ENCODE results near the gene SARS2.
"Not testable (repeated sequence)": the region's sequence is repeated elsewhere in the genome, so short reads cannot be mapped to it uniquely, and the experiment has no call there.

SARS2 gene

DNA sequence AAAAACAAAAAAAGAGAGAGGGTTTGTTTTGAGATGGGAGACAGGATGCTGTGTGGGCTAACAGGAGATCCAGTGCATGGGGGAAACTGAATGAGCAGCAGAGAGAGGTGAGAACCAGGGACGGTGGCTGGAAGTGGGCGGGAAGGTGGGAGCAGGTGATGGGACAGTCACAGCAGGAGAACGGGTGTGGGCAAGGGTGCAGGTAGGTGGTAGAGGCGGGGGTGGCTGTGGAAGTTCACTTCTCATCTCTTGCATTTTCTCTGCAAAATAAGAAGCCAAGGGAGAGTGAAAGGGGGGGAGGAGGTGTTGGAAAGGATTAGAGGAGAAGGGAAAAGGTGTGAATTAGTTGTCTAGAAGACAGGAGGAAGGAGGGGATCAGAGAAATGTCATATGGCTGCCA, 23.1 kb upstream of the SARS2 start:
- peaks cover 21% of the 10 kb centered on the region for H3K4me1 Mint-ChIP-seq
- DNase-seq = no peak
- H3K9me3 Mint-ChIP-seq = no peaks in the 10 kb centered on the region
- ATAC-seq = no peak
- H3K27me3 Mint-ChIP-seq = peaks cover 45% of the 10 kb centered on the region
- no peak overlapping the region for H3K27ac Mint-ChIP-seq
- H3K4me3 Mint-ChIP-seq = no peak overlapping the region

GRCh38 chr19:38952395-38953165, 22.0 kb upstream of the SARS2 start:
- peak in 1 of 2 donors; percentile 28 for DNase-seq
- H3K27ac Mint-ChIP-seq = no peak overlapping the region
- peaks cover 45% of the 10 kb centered on the region for H3K27me3 Mint-ChIP-seq
- ATAC-seq = peak; percentile 51
- H3K4me1 Mint-ChIP-seq = peaks cover 21% of the 10 kb centered on the region
- no peaks in the 10 kb centered on the region for H3K9me3 Mint-ChIP-seq
- no peak overlapping the region for H3K4me3 Mint-ChIP-seq

- Mint-ChIP-seq H3K9me3 (no peaks in the 10 kb centered on the region), H3K4me1 (peaks cover 21% of the 10 kb centered on the region), H3K27me3 (peaks cover 53% of the 10 kb centered on the region), H3K4me3 (no peak overlapping the region), H3K27ac (no peak overlapping the region)
- ATAC-seq (no peak), DNase-seq (no peak)
These were observed 20.6 kb upstream of the SARS2 start for GRCh38 chr19:38951187-38951586.

GRCh38 chr19:38949580-38950367, 19.2 kb upstream of the SARS2 start:
- H3K4me1 Mint-ChIP-seq = peaks cover 21% of the 10 kb centered on the region

DNA sequence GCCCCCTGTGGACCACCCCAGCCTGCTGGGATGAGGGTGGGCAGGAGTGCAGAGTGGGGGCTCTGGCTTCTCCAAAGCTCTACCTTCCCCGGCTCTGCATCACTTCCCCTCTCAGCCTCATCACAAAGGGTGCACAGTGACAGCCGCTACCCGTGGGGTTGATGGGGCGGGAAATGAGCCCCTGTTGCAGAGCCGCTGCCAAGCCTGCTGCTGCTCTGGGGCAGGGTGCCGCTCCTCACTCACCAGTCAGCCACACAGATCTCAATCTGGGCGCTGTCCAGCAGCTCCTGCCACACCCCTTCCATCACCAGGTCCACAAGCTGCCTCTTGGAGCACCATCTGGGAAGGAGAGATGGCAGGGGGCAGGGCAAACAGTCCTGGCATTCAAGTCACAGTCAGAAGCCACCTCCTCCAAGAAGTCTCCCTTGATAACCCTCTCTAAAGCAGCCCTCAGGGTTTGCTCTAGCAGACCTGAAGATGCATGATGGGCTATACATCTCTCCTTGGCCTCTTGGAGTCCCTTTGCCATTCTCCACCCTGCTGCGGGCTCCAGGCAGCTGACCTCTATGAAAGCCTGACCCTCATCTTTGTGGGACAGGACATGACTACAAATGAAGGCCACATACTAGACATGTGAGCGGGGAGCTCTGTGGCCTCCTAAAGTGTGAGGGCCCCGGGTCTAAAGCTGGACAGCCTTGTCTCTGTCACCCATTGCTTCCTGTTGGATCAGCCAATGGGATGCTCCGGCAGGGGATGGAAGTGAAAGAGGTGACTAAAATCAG, 15.9 kb upstream of the SARS2 start:
- no peak for DNase-seq
- Mint-ChIP-seq H3K27me3 (peaks cover 24% of the 10 kb centered on the region), H3K9me3 (no peaks in the 10 kb centered on the region), H3K4me1 (peaks cover 25% of the 10 kb centered on the region), H3K27ac (no peak overlapping the region), H3K4me3 (no peak overlapping the region)
- no peak for ATAC-seq

More at GRCh38 chr19:38949580-38950367, 19.2 kb upstream of the SARS2 start:
- peaks cover 54% of the 10 kb centered on the region for H3K27me3 Mint-ChIP-seq
- peak overlapping the region; percentile 57 to 75 for H3K4me3 Mint-ChIP-seq
- ATAC-seq (peak; percentile 94), DNase-seq (peak; percentile 82 to 85)
- H3K27ac Mint-ChIP-seq = no peak overlapping the region
- no peaks in the 10 kb centered on the region for H3K9me3 Mint-ChIP-seq

- no peak for DNase-seq
- no peak overlapping the region for H3K27ac Mint-ChIP-seq
- H3K27me3 Mint-ChIP-seq = peaks cover 23% of the 10 kb centered on the region
- H3K4me3 Mint-ChIP-seq = no peak overlapping the region
- H3K9me3 Mint-ChIP-seq = no peaks in the 10 kb centered on the region
- no peak for ATAC-seq
- peaks cover 30% of the 10 kb centered on the region for H3K4me1 Mint-ChIP-seq
These were observed 15.1 kb upstream of the SARS2 start for GRCh38 chr19:38945562-38946228.

- no peak for DNase-seq
- Mint-ChIP-seq H3K4me3 (no peak overlapping the region), H3K4me1 (peaks cover 27% of the 10 kb centered on the region), H3K9me3 (no peaks in the 10 kb centered on the region), H3K27ac (no peak overlapping the region), H3K27me3 (peaks cover 21% of the 10 kb centered on the region)
- ATAC-seq = no peak
These were observed 14.5 kb upstream of the SARS2 start for GRCh38 chr19:38944981-38945506.

GRCh38 chr19:38942471-38943181, 12.1 kb upstream of the SARS2 start:
- H3K27me3 Mint-ChIP-seq = peaks cover 23% of the 10 kb centered on the region
- no peak for ATAC-seq
- H3K27ac Mint-ChIP-seq = no peak overlapping the region
- no peak overlapping the region for H3K4me3 Mint-ChIP-seq
- peaks cover 26% of the 10 kb centered on the region for H3K4me1 Mint-ChIP-seq
- H3K9me3 Mint-ChIP-seq = no peaks in the 10 kb centered on the region
- no peak for DNase-seq

- no peaks in the 10 kb centered on the region for H3K9me3 Mint-ChIP-seq
- no peak overlapping the region for H3K27ac Mint-ChIP-seq
These were observed 11.4 kb upstream of the SARS2 start for GRCh38 chr19:38941979-38942378.

GRCh38 chr19:38941466-38941865, 10.9 kb upstream of the SARS2 start:
- not testable (repeated sequence) for ATAC-seq

More at GRCh38 chr19:38941979-38942378, 11.4 kb upstream of the SARS2 start:
- DNase-seq = no peak
- Mint-ChIP-seq H3K27me3 (peaks cover 23% of the 10 kb centered on the region), H3K4me1 (peaks cover 26% of the 10 kb centered on the region), H3K4me3 (no peak overlapping the region)
- no peak for ATAC-seq

GRCh38 chr19:38939957-38940356, 9.4 kb upstream of the SARS2 start:
- H3K4me1 Mint-ChIP-seq = peaks cover 26% of the 10 kb centered on the region
- DNase-seq (no peak), ATAC-seq (no peak)
- H3K4me3 Mint-ChIP-seq = no peak overlapping the region
- H3K27me3 Mint-ChIP-seq = peaks cover 14% of the 10 kb centered on the region
- no peak overlapping the region for H3K27ac Mint-ChIP-seq
- peaks cover 0 to 2% of the 10 kb centered on the region in 2 donors for H3K9me3 Mint-ChIP-seq

More at GRCh38 chr19:38941466-38941865, 10.9 kb upstream of the SARS2 start:
- Mint-ChIP-seq H3K4me1 (peaks cover 26% of the 10 kb centered on the region), H3K27me3 (peaks cover 18% of the 10 kb centered on the region)
- not testable (repeated sequence) for H3K27ac Mint-ChIP-seq, H3K4me3 Mint-ChIP-seq, DNase-seq, H3K9me3 Mint-ChIP-seq

- DNase-seq = no peak
- peaks cover 0 to 8% of the 10 kb centered on the region in 2 donors for H3K9me3 Mint-ChIP-seq
- ATAC-seq = no peak
- H3K27ac Mint-ChIP-seq = peak overlapping the region; percentile 29 to 62
- H3K27me3 Mint-ChIP-seq = no peaks in the 10 kb centered on the region
- H3K4me3 Mint-ChIP-seq = no peak overlapping the region
- peaks cover 45% of the 10 kb centered on the region for H3K4me1 Mint-ChIP-seq
These were observed 3.0 kb upstream of the SARS2 start for GRCh38 chr19:38933544-38933943.

DNA sequence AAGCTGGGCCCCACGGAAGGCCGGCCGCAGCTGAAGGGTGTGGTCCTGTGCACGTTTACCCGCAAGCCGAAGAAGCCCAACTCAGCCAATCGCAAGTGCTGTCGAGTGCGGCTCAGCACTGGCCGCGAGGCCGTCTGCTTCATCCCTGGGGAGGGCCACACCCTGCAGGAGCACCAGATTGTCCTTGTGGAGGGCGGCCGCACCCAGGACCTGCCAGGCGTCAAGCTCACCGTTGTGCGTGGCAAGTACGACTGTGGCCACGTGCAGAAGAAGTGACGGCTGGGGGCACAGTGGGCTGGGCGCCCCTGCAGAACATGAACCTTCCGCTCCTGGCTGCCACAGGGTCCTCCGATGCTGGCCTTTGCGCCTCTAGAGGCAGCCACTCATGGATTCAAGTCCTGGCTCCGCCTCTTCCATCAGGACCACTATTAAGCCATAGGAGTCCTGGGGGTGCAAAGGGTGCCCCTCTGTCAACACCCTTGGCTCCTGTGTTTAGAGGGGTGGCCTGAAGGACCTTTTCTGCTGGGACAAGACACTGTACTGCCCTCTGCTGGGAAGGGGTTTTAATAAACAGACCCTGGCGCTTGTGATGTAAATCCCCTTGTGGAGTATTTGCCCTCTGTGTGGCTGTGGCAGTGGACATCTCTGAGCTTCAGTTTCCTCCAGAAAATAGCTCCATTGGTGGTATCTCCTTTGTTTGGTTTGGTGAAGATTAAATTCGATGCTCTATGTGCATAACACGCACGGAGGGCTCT, 2.0 kb upstream of the SARS2 start:
- ATAC-seq = no peak
- Mint-ChIP-seq H3K4me1 (peaks cover 55% of the 10 kb centered on the region), H3K27ac (no peak overlapping the region), H3K9me3 (peaks cover 0 to 8% of the 10 kb centered on the region in 2 donors), H3K4me3 (peak overlapping the region; percentile 5 to 94), H3K27me3 (no peaks in the 10 kb centered on the region)
- DNase-seq = peak; percentile 41 to 48

DNA sequence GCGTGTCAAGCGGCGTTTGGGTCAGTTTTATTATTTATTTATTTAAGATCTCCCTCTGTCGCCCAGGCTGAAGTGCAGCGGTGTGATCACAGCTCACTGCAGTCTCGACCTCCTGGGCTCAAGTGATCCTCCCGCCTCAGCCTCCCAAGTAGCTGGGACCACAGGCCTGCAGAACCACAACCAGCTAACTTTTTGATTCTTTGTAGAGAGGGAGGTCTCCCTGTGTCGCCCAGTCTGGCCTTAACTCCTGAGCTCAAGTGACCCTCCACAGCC, 894 bp upstream of the SARS2 start:
- DNase-seq (no peak), ATAC-seq (no peak)
- H3K4me1 Mint-ChIP-seq = peaks cover 56% of the 10 kb centered on the region
- H3K27ac Mint-ChIP-seq = peak overlapping the region; percentile 98 to 99
- H3K9me3 Mint-ChIP-seq = peaks cover 0 to 8% of the 10 kb centered on the region in 2 donors
- no peaks in the 10 kb centered on the region for H3K27me3 Mint-ChIP-seq
- H3K4me3 Mint-ChIP-seq = peak overlapping the region; percentile 87 to 94
